IPS-11a (cell line): ENCODE measurements around the gene REL.
"Not testable (repeated sequence)": the region's sequence is repeated elsewhere in the genome, so short reads cannot be mapped to it uniquely, and the experiment has no call there.

Experiments used
- H3K4me3 ChIP-seq: one replicate; pipeline ENCODE4 v1.5.1; 2013; ENCODE audit warnings: low read depth, low read length, control low read depth

Gene REL

GRCh38 chr2:60907329-60907728 lies 26.0 kb downstream of the REL start:
- no peak overlapping the region for H3K4me3 ChIP-seq

- H3K4me3 ChIP-seq = no peak overlapping the region
Measured at GRCh38 chr2:60925994-60926740, 44.8 kb downstream of the REL start.

- H3K4me3 ChIP-seq = no peak overlapping the region
Measured at GRCh38 chr2:60926741-60927552, 45.6 kb downstream of the REL start.

- H3K4me3 ChIP-seq = not testable (repeated sequence)
Measured at GRCh38 chr2:60932061-60932460, 50.7 kb downstream of the REL start.

GRCh38 chr2:60932954-60933353 lies 51.6 kb downstream of the REL start:
- no peak overlapping the region for H3K4me3 ChIP-seq

- H3K4me3 ChIP-seq = no peak overlapping the region
Measured at GRCh38 chr2:60934165-60934722, 52.9 kb downstream of the REL start.

- H3K4me3 ChIP-seq = no peak overlapping the region
Measured at GRCh38 chr2:60936757-60937156, 55.4 kb downstream of the REL start.

GRCh38 chr2:60938301-60938700 lies 56.9 kb downstream of the REL start:
- no peak overlapping the region for H3K4me3 ChIP-seq

- H3K4me3 ChIP-seq = no peak overlapping the region
Measured at GRCh38 chr2:60939622-60940021, 58.2 kb downstream of the REL start.

GRCh38 chr2:60945341-60945740 lies 64.0 kb downstream of the REL start:
- no peak overlapping the region for H3K4me3 ChIP-seq

GRCh38 chr2:60947056-60947455 lies 65.7 kb downstream of the REL start:
- no peak overlapping the region for H3K4me3 ChIP-seq

- H3K4me3 ChIP-seq = no peak overlapping the region
Measured at GRCh38 chr2:60948161-60948560, 66.8 kb downstream of the REL start.

- no peak overlapping the region for H3K4me3 ChIP-seq
Measured at GRCh38 chr2:60948926-60949579, 67.7 kb downstream of the REL start.

GRCh38 chr2:60954139-60954538 lies 72.8 kb downstream of the REL start:
- no peak overlapping the region for H3K4me3 ChIP-seq

GRCh38 chr2:60957224-60957623 lies 75.8 kb downstream of the REL start:
- no peak overlapping the region for H3K4me3 ChIP-seq

- no peak overlapping the region for H3K4me3 ChIP-seq
Measured at GRCh38 chr2:60957643-60958042, 76.3 kb downstream of the REL start.

GRCh38 chr2:60958361-60958760 lies 77.0 kb downstream of the REL start:
- H3K4me3 ChIP-seq = no peak overlapping the region

- no peak overlapping the region for H3K4me3 ChIP-seq
Measured at GRCh38 chr2:60958800-60959199, 77.4 kb downstream of the REL start.

- no peak overlapping the region for H3K4me3 ChIP-seq
Measured at GRCh38 chr2:60959501-60959900, 78.1 kb downstream of the REL start.

- no peak overlapping the region for H3K4me3 ChIP-seq
Measured at GRCh38 chr2:60960706-60961105, 79.3 kb downstream of the REL start.

- no peak overlapping the region for H3K4me3 ChIP-seq
Measured at GRCh38 chr2:60961457-60961856, 80.1 kb downstream of the REL start.
